ENCODE results near the gene FMN1. TPM values are rescaled to one million over a fixed set of nuclear protein-coding genes. Genes with fewer than 3 reads are reported as not detected.

FMN1 gene
- total RNA-seq, 1 donor from 2014 or later, result 0.17 TPM

- peak; percentile 48 for DNase-seq
These were observed 317.1 kb downstream of the FMN1 start for GRCh38 chr15:32877252-32878019.

GRCh38 chr15:32873284-32874114 is 321.0 kb downstream of the FMN1 start:
- DNase-seq, result no peak

GRCh38 chr15:32872621-32873283 is 321.8 kb downstream of the FMN1 start:
- DNase-seq, result no peak

- DNase-seq, result no peak
These were observed 322.6 kb downstream of the FMN1 start for GRCh38 chr15:32871883-32872282.

- peak; percentile 55 for DNase-seq
These were observed 324.1 kb downstream of the FMN1 start for GRCh38 chr15:32870240-32871033.

GRCh38 chr15:32869776-32870175 is 324.7 kb downstream of the FMN1 start:
- no peak for DNase-seq

GRCh38 chr15:32867313-32867626 is 327.2 kb downstream of the FMN1 start:
- DNase-seq, result peak; percentile 37

- DNase-seq, result no peak
These were observed 327.8 kb downstream of the FMN1 start for GRCh38 chr15:32866454-32867312.

- DNase-seq, result no peak
These were observed 329.7 kb downstream of the FMN1 start for GRCh38 chr15:32864841-32865240.

GRCh38 chr15:32864051-32864450 is 330.5 kb downstream of the FMN1 start:
- no peak for DNase-seq

GRCh38 chr15:32861761-32862160 is 332.8 kb downstream of the FMN1 start:
- DNase-seq, result no peak

- no peak for DNase-seq
These were observed 333.3 kb downstream of the FMN1 start for GRCh38 chr15:32861174-32861573.

- DNase-seq, result no peak
These were observed 334.5 kb downstream of the FMN1 start for GRCh38 chr15:32859996-32860395.

- no peak for DNase-seq
These were observed 335.3 kb downstream of the FMN1 start for GRCh38 chr15:32859251-32859650.

GRCh38 chr15:32857732-32858131 is 336.8 kb downstream of the FMN1 start:
- DNase-seq, result no peak

- no peak for DNase-seq
These were observed 337.8 kb downstream of the FMN1 start for GRCh38 chr15:32856753-32857152.

GRCh38 chr15:32855942-32856341 is 338.6 kb downstream of the FMN1 start:
- DNase-seq, result peak; percentile 92

- no peak for DNase-seq
These were observed 340.9 kb downstream of the FMN1 start for GRCh38 chr15:32853592-32853991.

- no peak for DNase-seq
These were observed 341.7 kb downstream of the FMN1 start for GRCh38 chr15:32852771-32853170.

GRCh38 chr15:32852017-32852416 is 342.5 kb downstream of the FMN1 start:
- DNase-seq, result no peak

GRCh38 chr15:32851572-32851971 is 342.9 kb downstream of the FMN1 start:
- peak; percentile 77 for DNase-seq

Data from dermis blood vessel endothelial cell (primary cell).